PFSK-1 (cell line): ENCODE measurements around the gene MYH15.

Experiments
- FOXP2 ChIP-seq: optimal IDR thresholded peaks from 2 replicates; pipeline ENCODE3; 2011; ENCODE audit warnings: borderline replicate concordance, control low read depth, inconsistent platforms; ENCODE audit not compliant: insufficient read depth; ENCODE audit errors: extremely low read length, extremely low read depth
- POLR2AphosphoS5 ChIP-seq: IDR thresholded peaks from 2 replicates; pipeline ENCODE4 v1.6.1; 2012; ENCODE audit warnings: low read depth, mild to moderate bottlenecking, control low read depth, low read length, moderate library complexity
- REST ChIP-seq, 2 experiments: IDR thresholded peaks; 2 replicates each; pipeline versions ENCODE4 v1.6.1 to v1.8.0; 2011 to 2012; ENCODE audit warnings: low read depth in 2 of 2, low read length in 2 of 2, control low read depth in 1 of 2, inconsistent platforms in 1 of 2, mild to moderate bottlenecking in 1 of 2, moderate library complexity in 1 of 2; ENCODE audit not compliant: insufficient read depth in 1 of 2
- SIN3A ChIP-seq: IDR thresholded peaks from 2 replicates; pipeline ENCODE4 v1.6.1; 2012; ENCODE audit warnings: mild to moderate bottlenecking, low read length, moderate library complexity, borderline replicate concordance; ENCODE audit not compliant: insufficient read depth
- TAF1 ChIP-seq: IDR thresholded peaks from 2 replicates; pipeline ENCODE4 v1.6.1; 2012; ENCODE audit warnings: low read length, control low read depth, borderline replicate concordance; ENCODE audit not compliant: insufficient read depth

Gene MYH15

GRCh38 chr3:108525971-108526370 is 15.6 kb upstream of the MYH15 start:
- TF ChIP-seq FOXP2 (no peak), POLR2AphosphoS5 (no peak), REST (IDR thresholded peaks at IDR 0.05; ENCODE audit: insufficient read depth in 1 of 2, low read depth in 2 of 2, low read length in 2 of 2) (no peak), SIN3A (no peak), TAF1 (no peak)

- TF ChIP-seq FOXP2 (no peak), POLR2AphosphoS5 (no peak), SIN3A (no peak), REST (IDR thresholded peaks at IDR 0.05; ENCODE audit: insufficient read depth in 1 of 2, low read depth in 2 of 2, low read length in 2 of 2) (no peak), TAF1 (no peak)
Measured at GRCh38 chr3:108525256-108525655, 14.9 kb upstream of the MYH15 start.

GRCh38 chr3:108524537-108524936 is 14.1 kb upstream of the MYH15 start:
- TF ChIP-seq SIN3A (no peak), REST (IDR thresholded peaks at IDR 0.05; ENCODE audit: insufficient read depth in 1 of 2, low read depth in 2 of 2, low read length in 2 of 2) (no peak), FOXP2 (no peak), TAF1 (no peak), POLR2AphosphoS5 (no peak)

- TF ChIP-seq REST (IDR thresholded peaks at IDR 0.05; ENCODE audit: insufficient read depth in 1 of 2, low read depth in 2 of 2, low read length in 2 of 2), result no peak
- TF ChIP-seq POLR2AphosphoS5, result no peak
- TF ChIP-seq SIN3A, result no peak
- no peak for TF ChIP-seq FOXP2
- TF ChIP-seq TAF1, result no peak
Measured at GRCh38 chr3:108518895-108519294, 8.5 kb upstream of the MYH15 start.

- no peak for TF ChIP-seq TAF1
- TF ChIP-seq POLR2AphosphoS5, result no peak
- TF ChIP-seq FOXP2, result no peak
- TF ChIP-seq SIN3A, result no peak
- no peak for TF ChIP-seq REST (IDR thresholded peaks at IDR 0.05; ENCODE audit: insufficient read depth in 1 of 2, low read depth in 2 of 2, low read length in 2 of 2)
Measured at GRCh38 chr3:108516881-108517280, 6.5 kb upstream of the MYH15 start.
